IMR-90 (cell line): ENCODE results near the gene GAB1. TPM values are rescaled to one million over a fixed set of nuclear protein-coding genes. Genes with fewer than 3 reads are reported as not detected.

Experiments used
- ATAC-seq: fragments of 200-7000 bp; cut with Tn5 transposase; 2 replicates; pipeline ENCODE4 v1.9.1; 2020; ENCODE audit warnings: low read depth, mild to moderate bottlenecking, moderate library complexity
- BruUV-seq: library from RNA; stranded (reverse); fragments of 400-500 nt; replicated peaks from 2 replicates; lab custom pipeline; 2021; lab: Mats Ljungman, UMichigan
- CTCF ChIA-PET: fragments of 300-600 bp; formaldehyde crosslinking; extraction: SDS; loops from one replicate; lab custom pipeline; 2021; ENCODE audit warnings: antibody characterized with exemption; lab: Yijun Ruan, JAX
- POLR2A ChIA-PET: fragments of 300-600 bp; sonication (Branson Sonifier 250); formaldehyde crosslinking; loops from one replicate; lab custom pipeline; 2022; ENCODE audit warnings: antibody characterized with exemption; ENCODE audit not compliant: unreplicated experiment; lab: Charles Lee
- DNase-seq: peaks from one replicate; pipeline ENCODE4 v3.0.0; 2013
- H2AFZ ChIP-seq: replicated peaks from 2 replicates; pipeline ENCODE3; 2013; ENCODE audit warnings: low read length, mild to moderate bottlenecking; ENCODE audit not compliant: poor library complexity
- H2AK5ac ChIP-seq: 2 replicates; pipeline ENCODE4 v1.6.1; 2013; ENCODE audit warnings: low read depth, low read length, inconsistent platforms
- H2AK9ac ChIP-seq: replicated peaks from 2 replicates; pipeline ENCODE3; 2013; ENCODE audit warnings: mild to moderate bottlenecking, low read depth, low read length, moderate library complexity; ENCODE audit not compliant: poor library complexity
- H2BK120ac ChIP-seq: 2 replicates; pipeline ENCODE4 v1.6.1; 2013; ENCODE audit warnings: low read depth, low read length, inconsistent platforms
- H2BK15ac ChIP-seq: 3 replicates; pipeline ENCODE4 v1.6.1; 2013; ENCODE audit warnings: low read depth, low read length, inconsistent platforms
- H2BK20ac ChIP-seq: 2 replicates; pipeline ENCODE4 v1.6.1; 2013; ENCODE audit warnings: low read depth, mild to moderate bottlenecking, inconsistent platforms, low read length, moderate library complexity
- H2BK5ac ChIP-seq: 2 replicates; pipeline ENCODE4 v1.6.1; 2013; ENCODE audit warnings: mild to moderate bottlenecking, low read depth, low read length, inconsistent platforms; ENCODE audit not compliant: poor library complexity, severe bottlenecking
- H3K14ac ChIP-seq: replicated peaks from 2 replicates; pipeline ENCODE4 v1.6.1; 2013; ENCODE audit warnings: low read depth, low read length, inconsistent platforms
- H3K18ac ChIP-seq: 2 replicates; pipeline ENCODE4 v1.6.1; 2013; ENCODE audit warnings: low read depth, low read length, control low read depth
- H3K23ac ChIP-seq: 2 replicates; pipeline ENCODE4 v1.6.1; 2013; ENCODE audit warnings: low read depth, low read length, inconsistent platforms
- H3K27ac ChIP-seq: 2 replicates; pipeline ENCODE4 v1.5.1; 2013; ENCODE audit warnings: mild to moderate bottlenecking, control low read depth, low read length; ENCODE audit not compliant: insufficient read depth
- H3K27me3 ChIP-seq: 2 replicates; pipeline ENCODE4 v1.6.1; 2013; ENCODE audit warnings: low read length; ENCODE audit not compliant: control insufficient read depth, insufficient read depth
- H3K36me3 ChIP-seq: 2 replicates; pipeline ENCODE4 v1.6.1; 2013; ENCODE audit warnings: low read length, mixed read lengths; ENCODE audit not compliant: control insufficient read depth, insufficient read depth
- H3K4ac ChIP-seq: 2 replicates; pipeline ENCODE4 v1.6.1; 2013; ENCODE audit warnings: low read depth, low read length, inconsistent platforms
- H3K4me1 ChIP-seq: 2 replicates; pipeline ENCODE4 v1.6.1; 2013; ENCODE audit warnings: low read length, mixed read lengths; ENCODE audit not compliant: control insufficient read depth, insufficient read depth
- H3K4me2 ChIP-seq: 2 replicates; pipeline ENCODE4 v1.6.1; 2013; ENCODE audit warnings: low read depth, mild to moderate bottlenecking, control low read depth, low read length, moderate library complexity
- H3K4me3 ChIP-seq: 2 replicates; pipeline ENCODE4 v1.5.1; 2013; ENCODE audit warnings: low read depth, mild to moderate bottlenecking, control low read depth, low read length, moderate library complexity; ENCODE audit not compliant: insufficient read depth
- H3K56ac ChIP-seq: 2 replicates; pipeline ENCODE4 v1.6.1; 2013; ENCODE audit warnings: low read length, inconsistent platforms; ENCODE audit not compliant: insufficient read depth; ENCODE audit errors: extremely low read depth
- H3K79me1 ChIP-seq, 2 experiments: 2 replicates each; pipeline ENCODE4 v1.6.1; 2013; ENCODE audit warnings: low read length in 2 of 2, inconsistent platforms in 1 of 2, low read depth in 1 of 2
- H3K9ac ChIP-seq: 2 replicates; pipeline ENCODE4 v1.6.1; 2013; ENCODE audit warnings: low read depth, low read length, control low read depth
- H3K9me1 ChIP-seq: 2 replicates; pipeline ENCODE4 v1.6.1; 2013; ENCODE audit warnings: low read length, inconsistent platforms; ENCODE audit not compliant: insufficient read depth
- H3K9me3 ChIP-seq: 2 replicates; pipeline ENCODE4 v1.6.1; 2013; ENCODE audit warnings: low read length; ENCODE audit not compliant: control insufficient read depth, insufficient read depth
- H4K20me1 ChIP-seq: 2 replicates; pipeline ENCODE4 v1.6.1; 2013; ENCODE audit warnings: low read length, inconsistent platforms; ENCODE audit not compliant: insufficient read depth
- H4K5ac ChIP-seq: 2 replicates; pipeline ENCODE4 v1.6.1; 2013; ENCODE audit warnings: mild to moderate bottlenecking, low read depth, low read length, control low read depth
- H4K8ac ChIP-seq, 2 experiments: 2 replicates each; pipeline ENCODE4 v1.6.1; 2013; ENCODE audit warnings: low read depth in 2 of 2, low read length in 2 of 2, control low read depth in 1 of 2, inconsistent platforms in 1 of 2
- H4K91ac ChIP-seq: 2 replicates; pipeline ENCODE4 v1.6.1; 2013; ENCODE audit warnings: low read depth, low read length, inconsistent platforms; ENCODE audit not compliant: insufficient read depth
- BHLHE40 ChIP-seq: fragments of 150-350 bp; IDR thresholded peaks from 2 replicates; pipeline ENCODE4 v1.6.1; 2016; ENCODE audit warnings: mild to moderate bottlenecking, low read depth, low read length
- CEBPB ChIP-seq: IDR thresholded peaks from 2 replicates; pipeline ENCODE4 v1.6.1; 2012; ENCODE audit warnings: low read depth, low read length, improper control_type of control experiment
- CHD1 ChIP-seq: IDR thresholded peaks from 2 replicates; pipeline ENCODE4 v1.6.1; 2012; ENCODE audit warnings: low read depth, low read length, improper control_type of control experiment
- CTCF ChIP-seq: conservative IDR thresholded peaks from 2 replicates; pipeline ENCODE4 v1.5.1; 2012; ENCODE audit warnings: mild to moderate bottlenecking, low read depth, low read length, improper control_type of control experiment
- ELK1 ChIP-seq: fragments of 150-350 bp; IDR thresholded peaks from 2 replicates; pipeline ENCODE4 v1.6.1; 2016; ENCODE audit warnings: low read depth, mild to moderate bottlenecking, low read length, moderate library complexity, borderline replicate concordance
- FOS ChIP-seq: fragments of 150-350 bp; IDR thresholded peaks from 2 replicates; pipeline ENCODE4 v1.6.1; 2016; ENCODE audit warnings: low read depth, low read length
- MAFK ChIP-seq: IDR thresholded peaks from 2 replicates; pipeline ENCODE4 v1.6.1; 2012; ENCODE audit warnings: low read depth, low read length, improper control_type of control experiment
- MAZ ChIP-seq: IDR thresholded peaks from 2 replicates; pipeline ENCODE4 v1.6.1; 2012; ENCODE audit warnings: low read depth, mild to moderate bottlenecking, low read length, improper control_type of control experiment, moderate library complexity, borderline replicate concordance
- MXI1 ChIP-seq: IDR thresholded peaks from 2 replicates; pipeline ENCODE4 v1.6.1; 2012; ENCODE audit warnings: low read depth, mild to moderate bottlenecking, low read length, moderate library complexity, borderline replicate concordance
- NFE2L2 ChIP-seq: fragments of 150-350 bp; IDR thresholded peaks from 2 replicates; pipeline ENCODE4 v1.6.1; 2016; ENCODE audit warnings: low read depth, mild to moderate bottlenecking, low read length
- POLR2A ChIP-seq: IDR thresholded peaks from 2 replicates; pipeline ENCODE4 v1.6.1; 2012; ENCODE audit warnings: mild to moderate bottlenecking, low read depth, low read length
- RAD21 ChIP-seq: IDR thresholded peaks from 2 replicates; pipeline ENCODE4 v1.6.1; 2012; ENCODE audit warnings: low read length, improper control_type of control experiment
- RCOR1 ChIP-seq: IDR thresholded peaks from 2 replicates; pipeline ENCODE4 v1.6.1; 2012; ENCODE audit warnings: mild to moderate bottlenecking, low read length, improper control_type of control experiment; ENCODE audit not compliant: insufficient replicate concordance
- RFX5 ChIP-seq: IDR thresholded peaks from 2 replicates; pipeline ENCODE4 v1.8.0; 2012; ENCODE audit warnings: low read depth, mild to moderate bottlenecking, low read length, moderate library complexity
- SMC3 ChIP-seq: fragments of 150-350 bp; IDR thresholded peaks from 2 replicates; pipeline ENCODE4 v1.6.1; 2016; ENCODE audit warnings: low read depth, mild to moderate bottlenecking, antibody characterized with exemption, low read length, moderate library complexity
- USF2 ChIP-seq: fragments of 150-350 bp; IDR thresholded peaks from 2 replicates; pipeline ENCODE4 v1.6.1; 2017; ENCODE audit warnings: mild to moderate bottlenecking, antibody characterized with exemption, low read length, low read depth
- WGBS, 2 experiments: methylation state at CpG; one replicate each; pipeline versions ENCODE4 v1.1.5 to v1.1.7; 2013; ENCODE audit warnings: missing lambda C conversion rate in 2 of 2; ENCODE audit not compliant: insufficient read length in 1 of 2; ENCODE audit errors: extremely low coverage in 2 of 2; 5-methylcytosine and 5-hydroxymethylcytosine counted together
- dilution Hi-C: fragments of 300-500 bp; cut with HindIII; formaldehyde crosslinking; loops from one replicate; pipeline ENCODE4 v1.14.3; 2018; ENCODE audit warnings: low sequenced_read_pairs; ENCODE audit not compliant: unreplicated experiment
- in situ Hi-C: fragments of 300-500 bp; cut with MboI; formaldehyde crosslinking; loops from 3 replicates; pipeline ENCODE4 v1.14.3; 2019; ENCODE audit warnings: low sequenced_read_pairs, inconsistent platforms, mixed read lengths
- intact Hi-C: fragments of 100-400 bp; cut with micrococcal nuclease; formaldehyde crosslinking; loops from 2 replicates; pipeline ENCODE4 v1.10.0; 2022
- polyA plus RNA-seq, 3 experiments: library from polyadenylated mRNA; depleted of rRNA; stranded (reverse); fragments of >200 nt; gene quantifications; 2 replicates each; pipeline ENCODE4 v1.2.3, GENCODE V29; 2012; ENCODE audit warnings: low replicate concordance in 1 of 3
- total RNA-seq: library from RNA; depleted of rRNA; stranded (reverse); fragments of >200 nt; gene quantifications from 2 replicates; pipeline ENCODE4 v1.2.3, GENCODE V29; 2012

The GAB1 gene
- total and polyA plus RNA-seq, 2 of the 4 experiments (the other 2 are of a cell fraction), result 2.8 to 12.0 TPM

GRCh38 chr4:143437476-143437875, 100.8 kb downstream of the GAB1 start:
- H4K5ac ChIP-seq, result no peak overlapping the region
- no peak overlapping the region for H3K4ac ChIP-seq
- H4K8ac ChIP-seq, result no peak overlapping the region
- no peak overlapping the region for H2BK120ac ChIP-seq
- no peak overlapping the region for H3K4me2 ChIP-seq
- H3K18ac ChIP-seq, result no peak overlapping the region
- no peak overlapping the region for H3K56ac ChIP-seq
- ATAC-seq (no peak), DNase-seq (no peak)
- CTCF ChIA-PET, result no interaction called here
- no peak overlapping the region for H2BK20ac ChIP-seq
- H3K27ac ChIP-seq, result no peak overlapping the region
- no peak overlapping the region for H3K14ac ChIP-seq
- no peak overlapping the region for H2AK9ac ChIP-seq
- no CpG with 5 or more reads among the region's 3 CpGs for WGBS, 2 experiments
- no peak overlapping the region for H3K9ac ChIP-seq
- no peak overlapping the region for H3K4me3 ChIP-seq
- dilution Hi-C loops (no loop called here), in situ Hi-C loops (no loop called here), intact Hi-C loops (no loop called here)
- H3K4me1 ChIP-seq, result no peaks in the 10 kb centered on the region
- no peak overlapping the region for H2AK5ac ChIP-seq
- no peaks in the 10 kb centered on the region for H3K79me1 ChIP-seq
- H3K9me3 ChIP-seq, result no peaks in the 10 kb centered on the region
- no peaks in the 10 kb centered on the region for H3K27me3 ChIP-seq
- H3K9me1 ChIP-seq, result no peaks in the 10 kb centered on the region
- no peak overlapping the region for H2BK15ac ChIP-seq
- no peaks in the 10 kb centered on the region for H4K20me1 ChIP-seq
- no TSS peak for BruUV-seq
- no peak overlapping the region for H4K91ac ChIP-seq
- peaks cover 19% of the 10 kb centered on the region for H3K36me3 ChIP-seq
- POLR2A ChIA-PET, result no interaction called here
- H2BK5ac ChIP-seq, result no peak overlapping the region
- no peak for TF ChIP-seq POLR2A
- TF ChIP-seq BHLHE40, result no peak
- no peak for TF ChIP-seq NFE2L2
- TF ChIP-seq ELK1, result no peak
- TF ChIP-seq CHD1, result no peak
- no peak for TF ChIP-seq MAFK
- TF ChIP-seq RFX5, result no peak
- no peak for TF ChIP-seq MXI1
- TF ChIP-seq SMC3, result no peak
- TF ChIP-seq CEBPB, result no peak
- no peak for TF ChIP-seq USF2
- TF ChIP-seq MAZ, result no peak
- no peak for TF ChIP-seq RCOR1
- TF ChIP-seq CTCF, result no peak
- TF ChIP-seq RAD21, result no peak
- no peak for TF ChIP-seq FOS
- H2AFZ ChIP-seq, result no peak overlapping the region
- no peak overlapping the region for H3K23ac ChIP-seq
